C4-2B (cell line): ENCODE measurements around the gene KLK11.

ENCODE experiments used
- H3K27ac ChIP-seq: fragments of 450-650 bp; 2 replicates; pipeline ENCODE4 v1.5.1; 2017
- CTCF ChIP-seq: fragments of 450-650 bp; conservative IDR thresholded peaks from 2 replicates; pipeline ENCODE4 v1.5.1; 2017; ENCODE audit warnings: mild to moderate bottlenecking
- ZFX ChIP-seq: fragments of 450-650 bp; IDR thresholded peaks from 2 replicates; pipeline ENCODE4 v1.6.1; 2017

Gene KLK11

DNA sequence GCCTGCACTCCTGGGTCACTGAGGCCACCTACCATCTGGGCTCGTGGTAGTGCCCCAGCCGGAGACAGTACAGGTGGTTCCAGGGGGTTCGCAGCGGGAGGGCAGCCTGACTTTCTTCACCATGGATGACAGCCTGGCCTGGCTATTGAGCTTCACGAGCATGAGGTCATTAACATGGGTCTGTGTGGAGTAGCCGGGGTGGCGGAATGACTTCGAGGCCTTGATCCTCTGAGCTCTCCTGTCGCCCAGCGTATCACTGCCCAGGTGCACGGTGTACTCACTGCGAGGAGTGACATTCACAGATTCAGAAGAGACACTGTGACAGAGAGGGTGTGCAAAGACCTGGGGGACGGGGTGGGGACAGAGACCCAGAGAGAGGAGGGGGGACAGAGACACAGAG, 46.2 kb downstream of the KLK11 start:
- TF ChIP-seq CTCF (no peak), ZFX (no peak)
- H3K27ac ChIP-seq: no peak overlapping the region

DNA sequence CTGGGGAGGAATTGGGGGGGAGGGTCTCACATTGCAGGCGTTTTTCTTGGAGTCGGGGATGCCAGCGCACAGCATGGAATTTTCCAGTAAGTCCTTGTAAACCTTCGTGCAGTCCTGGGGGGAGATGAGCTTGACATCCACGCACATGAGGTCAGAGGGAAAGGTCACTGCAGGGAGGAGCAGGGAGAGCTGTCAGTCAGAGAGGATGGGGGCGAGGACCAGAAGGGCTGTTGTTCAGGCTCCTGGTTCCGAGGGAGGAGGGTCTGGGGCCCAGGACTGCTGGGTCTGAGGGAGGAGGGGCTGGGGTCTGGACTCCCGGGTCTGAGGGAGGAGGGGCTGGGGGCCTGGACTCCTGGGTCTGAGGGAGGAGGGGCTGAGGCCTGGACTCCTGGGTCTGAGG, 46.7 kb downstream of the KLK11 start:
- no peak overlapping the region for H3K27ac ChIP-seq
- no peak for TF ChIP-seq ZFX
- TF ChIP-seq CTCF: no peak

DNA sequence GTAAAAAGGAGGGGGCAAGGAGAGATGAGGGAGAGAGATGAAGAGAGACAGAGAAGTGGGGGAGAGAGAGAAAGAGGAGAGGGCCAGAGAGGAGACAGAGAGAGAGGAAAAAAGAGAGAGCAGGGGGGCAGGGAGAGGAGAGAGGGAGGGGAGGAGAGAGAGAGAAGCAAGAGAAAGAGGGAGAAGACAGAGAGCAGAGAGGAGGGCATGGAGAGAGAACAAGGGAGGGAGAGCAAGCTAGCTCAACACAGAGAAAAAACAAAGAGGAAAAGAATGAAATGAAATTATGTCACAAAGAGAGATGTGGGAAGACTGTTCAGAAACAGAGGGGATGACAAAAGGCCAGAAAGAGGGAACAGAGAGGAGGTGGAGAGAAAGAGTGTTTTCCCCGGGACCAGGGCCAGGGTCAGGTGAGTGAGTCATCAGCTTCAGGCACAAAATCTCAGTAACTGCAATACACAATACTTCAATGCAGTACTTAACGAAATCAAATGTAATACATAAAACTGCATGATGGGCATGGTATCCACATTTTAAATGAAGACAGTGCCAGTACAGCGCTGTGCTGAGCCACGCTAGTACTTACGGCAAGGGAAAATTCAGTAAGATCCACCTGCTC, 47.5 kb downstream of the KLK11 start:
- H3K27ac ChIP-seq: no peak overlapping the region

DNA sequence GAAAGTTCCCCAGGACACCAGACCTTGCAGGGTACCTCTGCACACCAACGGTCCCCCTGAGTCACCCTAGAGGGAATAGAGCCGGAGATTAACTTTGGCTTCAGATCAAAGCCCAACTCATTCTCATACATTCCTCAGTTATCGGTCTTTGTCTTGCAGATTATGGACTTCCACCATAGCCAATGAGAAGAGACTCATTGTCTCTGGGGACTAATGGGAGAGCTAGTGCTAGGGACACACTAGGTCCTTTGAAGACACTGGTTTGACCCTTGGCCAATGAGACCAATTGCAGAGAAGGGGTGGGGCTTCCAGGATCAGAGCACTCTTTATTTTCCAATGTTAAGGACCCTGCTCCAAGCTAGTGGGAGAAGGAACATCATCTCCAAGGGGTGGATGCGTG, 48.8 kb downstream of the KLK11 start:
- no peak for TF ChIP-seq CTCF
- no peak for TF ChIP-seq ZFX
- no peak overlapping the region for H3K27ac ChIP-seq

More for the DNA sequence above, 47.5 kb downstream of the KLK11 start:
- no peak for TF ChIP-seq CTCF
- TF ChIP-seq ZFX: no peak

DNA sequence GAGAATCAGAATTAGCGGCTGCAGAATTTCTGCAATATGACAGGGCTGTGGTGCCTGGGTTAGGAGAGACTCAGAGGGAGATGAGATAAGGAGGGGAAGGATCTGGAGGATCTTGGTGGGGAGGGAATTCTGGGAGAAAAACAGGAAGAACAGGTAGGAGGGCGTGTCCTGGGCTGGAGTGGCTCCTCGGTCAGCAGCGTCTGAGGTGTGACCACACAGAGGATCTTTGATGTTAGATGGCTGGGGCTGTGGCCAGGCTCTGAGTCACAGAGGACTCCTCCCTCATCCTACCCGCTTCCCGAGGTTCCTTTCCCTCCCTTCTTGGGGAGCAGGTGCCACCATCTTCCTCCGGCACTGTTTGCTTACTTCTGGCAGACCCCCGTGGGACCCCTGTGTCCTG, 50.6 kb downstream of the KLK11 start:
- no peak overlapping the region for H3K27ac ChIP-seq
- no peak for TF ChIP-seq CTCF
- TF ChIP-seq ZFX: no peak

DNA sequence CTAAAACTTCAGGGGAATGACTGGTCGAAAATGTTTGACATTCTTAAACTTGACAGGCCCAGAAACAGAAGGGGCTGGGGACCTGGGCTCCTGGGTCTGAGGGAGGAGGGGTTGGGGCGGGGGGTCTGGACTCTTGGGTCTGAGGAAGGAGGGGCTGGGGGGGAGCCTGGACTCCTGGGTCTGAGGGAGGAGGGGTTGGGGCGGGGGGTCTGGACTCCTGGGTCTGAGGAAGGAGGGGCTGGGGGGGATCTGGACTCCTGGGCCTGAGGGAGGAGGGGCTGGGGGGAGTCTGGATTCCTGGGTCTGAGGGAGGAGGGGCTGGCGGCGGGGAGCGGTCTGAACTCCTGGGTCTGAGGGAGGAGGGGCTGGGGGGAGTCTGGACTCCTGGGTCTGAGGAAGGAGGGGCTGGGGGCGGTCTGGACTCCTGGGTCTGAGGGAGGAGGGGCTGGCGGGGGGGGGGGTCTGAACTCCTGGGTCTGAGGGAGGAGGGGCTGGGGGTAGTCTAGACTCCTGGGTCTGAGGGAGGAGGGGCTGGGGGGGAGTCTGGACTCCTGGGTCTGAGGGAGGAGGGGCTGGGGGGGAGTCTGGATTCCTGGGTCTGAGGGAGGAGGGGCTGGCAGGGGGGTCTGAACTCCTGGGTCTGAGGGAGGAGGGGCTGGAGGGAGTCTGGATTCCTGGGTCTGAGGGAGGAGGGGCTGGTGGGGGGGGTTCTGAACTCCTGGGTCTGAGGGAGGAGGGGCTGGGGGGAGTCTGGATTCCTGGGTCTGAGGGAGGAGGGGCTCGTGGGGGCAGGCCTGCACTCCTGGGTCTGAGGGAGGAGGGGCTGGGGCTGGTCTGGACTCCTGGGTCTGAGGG, 51.5 kb downstream of the KLK11 start:
- H3K27ac ChIP-seq: no peak overlapping the region
- no peak for TF ChIP-seq ZFX
- no peak for TF ChIP-seq CTCF

- no peak overlapping the region for H3K27ac ChIP-seq
- TF ChIP-seq CTCF (no peak), ZFX (no peak)
These were observed 53.5 kb downstream of the KLK11 start for GRCh38 chr19:50972795-50973376.
